Activated CD8-positive, alpha-beta T cell treated with anti-CD3 and anti-CD28 coated beads, Interleukin-2, amount 10 ng/mL, durations not matched to agents 7 days and 5 days (primary cell): ENCODE measurements around the gene RBBP8. TPM values are rescaled to one million over a fixed set of nuclear protein-coding genes. Genes with fewer than 3 reads are reported as not detected.

Experiments used
- ATAC-seq: fragments of 150-1000 bp; cut with Tn5 transposase; one replicate; pipeline ENCODE4 v1.10.0; 2021; ENCODE audit warnings: moderate library complexity
- CTCF ChIA-PET: fragments of 350-600 bp; sonication (Branson Sonifier 250); formaldehyde crosslinking; loops from one replicate; lab custom pipeline; 2021; ENCODE audit warnings: antibody characterized with exemption; lab: Charles Lee
- POLR2A ChIA-PET: fragments of 350-600 bp; sonication (Branson Sonifier 250); formaldehyde crosslinking; loops from one replicate; lab custom pipeline; 2021; ENCODE audit warnings: antibody characterized with exemption; lab: Charles Lee
- DNase-seq: peaks from one replicate; pipeline ENCODE4 v3.0.0-alpha.2; 2020
- H3K27ac Mint-ChIP-seq: one replicate; pipeline ENCODE4 v1.8.0; 2021; ENCODE audit warnings: mild to moderate bottlenecking, mixed read lengths
- H3K27me3 Mint-ChIP-seq: one replicate; pipeline ENCODE4 v1.8.0; 2021; ENCODE audit warnings: low read depth, mixed read lengths
- H3K36me3 Mint-ChIP-seq: one replicate; pipeline ENCODE4 v1.8.0; 2021; ENCODE audit warnings: low read depth, mixed read lengths
- H3K4me1 Mint-ChIP-seq: one replicate; pipeline ENCODE4 v1.8.0; 2021; ENCODE audit warnings: low read depth, mixed read lengths
- H3K4me3 Mint-ChIP-seq: one replicate; pipeline ENCODE4 v1.8.0; 2021; ENCODE audit warnings: mild to moderate bottlenecking, mixed read lengths
- H3K9me3 Mint-ChIP-seq: one replicate; pipeline ENCODE4 v1.8.0; 2022; ENCODE audit warnings: mixed read lengths; ENCODE audit not compliant: insufficient read depth
- total RNA-seq, 2 experiments: library from RNA; stranded (reverse); gene quantifications; one replicate each; pipeline ENCODE4 v1.2.3, GENCODE V29; 2021

RBBP8 gene
- total RNA-seq, 2 experiments from 2014 or later = 72.1 to 74.8 TPM

DNA sequence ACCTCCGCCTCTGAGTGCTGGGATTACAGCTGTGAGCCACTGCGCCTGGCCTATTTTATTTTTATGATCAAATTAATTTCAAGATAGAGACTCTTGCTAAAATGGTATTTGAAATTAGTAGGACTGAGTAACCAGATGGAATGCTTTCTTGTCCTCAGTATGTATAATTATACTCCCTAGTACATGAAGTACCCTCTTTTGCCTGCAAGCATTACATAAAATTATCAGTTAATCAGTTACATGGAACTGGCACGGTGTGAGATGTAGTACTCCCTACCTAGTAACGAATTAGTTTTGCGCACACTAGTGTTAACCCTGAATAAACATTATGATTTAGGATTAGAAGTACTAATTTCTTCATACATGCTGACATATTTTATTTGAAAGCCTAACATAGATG, 41.6 kb downstream of the RBBP8 start:
- Mint-ChIP-seq H3K4me3 (no peak overlapping the region), H3K36me3 (peaks cover 49% of the 10 kb centered on the region), H3K4me1 (peaks cover 7% of the 10 kb centered on the region), H3K27me3 (no peaks in the 10 kb centered on the region), H3K9me3 (no peaks in the 10 kb centered on the region), H3K27ac (no peak overlapping the region)
- ChIA-PET CTCF (interaction anchor here (1.2 to 5.4 kb wide), 2 partner anchors 8 to 45 kb away, joined by 8 to 41 read pairs; no protein-coding TSS in a partner anchor), POLR2A (no interaction called here)
- DNase-seq (no peak), ATAC-seq (no peak)

GRCh38 chr18:22975508-22975907, 42.4 kb downstream of the RBBP8 start:
- DNase-seq = no peak
- Mint-ChIP-seq H3K27me3 (no peaks in the 10 kb centered on the region), H3K4me3 (no peak overlapping the region), H3K36me3 (peaks cover 49% of the 10 kb centered on the region), H3K9me3 (no peaks in the 10 kb centered on the region), H3K27ac (no peak overlapping the region), H3K4me1 (peaks cover 7% of the 10 kb centered on the region)
- CTCF ChIA-PET = interaction anchor here (5.4 kb wide), 1 partner anchor 46 kb away, joined by 41 read pairs; no protein-coding TSS in a partner anchor
- POLR2A ChIA-PET = no interaction called here
- no peak for ATAC-seq

DNA sequence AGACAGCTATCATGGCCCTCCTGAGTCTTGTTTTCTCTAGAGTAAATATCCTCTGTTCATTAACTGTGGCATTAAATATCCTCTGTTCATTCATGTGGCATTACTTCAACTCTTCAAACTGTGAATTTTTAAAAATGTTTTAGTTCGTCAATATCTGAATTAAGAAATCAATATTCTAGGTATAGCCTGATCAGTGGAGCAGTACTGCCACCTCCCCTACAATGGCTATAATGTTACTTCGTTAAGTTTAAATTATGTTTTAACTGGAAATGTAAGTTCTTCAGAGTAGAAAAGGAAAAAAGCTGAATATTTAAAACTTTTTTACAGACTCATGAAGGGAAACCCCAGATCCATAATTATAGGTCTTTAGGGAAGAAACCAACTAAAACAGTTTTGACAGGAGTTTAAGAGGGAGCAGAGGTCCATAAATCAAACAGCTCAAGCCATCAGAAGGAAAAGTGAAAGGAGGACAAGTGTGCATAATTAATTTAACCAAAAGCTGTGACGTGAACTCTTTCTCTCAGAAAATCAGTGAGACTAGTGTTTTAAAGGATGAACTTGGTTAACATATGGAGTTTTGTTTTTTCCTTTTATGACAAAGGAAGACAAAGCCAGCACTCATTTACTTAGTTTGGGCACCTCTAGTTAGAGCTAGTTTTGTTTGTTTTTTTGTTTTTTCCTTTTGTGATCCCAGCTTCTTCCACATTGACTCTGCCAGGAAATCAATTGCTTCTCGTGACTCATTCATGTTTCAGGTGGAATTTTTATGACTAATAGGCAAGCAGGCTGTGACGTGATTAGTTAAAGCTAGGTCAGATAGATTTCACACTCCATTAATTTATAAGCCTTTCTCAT, 44.9 kb downstream of the RBBP8 start:
- ChIA-PET POLR2A (interaction anchor here (0.7 kb wide), 1 partner anchor 45 kb away, joined by 3 read pairs; the partner anchor contains the start of gene RBBP8), CTCF (interaction anchor here (0.6 to 5.4 kb wide), 12 partner anchors 13 to 434 kb away, joined by 3 to 41 read pairs (median 3); no protein-coding TSS in a partner anchor)
- Mint-ChIP-seq H3K27ac (peak overlapping the region; percentile 43), H3K4me1 (peaks cover 7% of the 10 kb centered on the region), H3K9me3 (no peaks in the 10 kb centered on the region), H3K36me3 (peaks cover 52% of the 10 kb centered on the region), H3K4me3 (no peak overlapping the region), H3K27me3 (no peaks in the 10 kb centered on the region)
- ATAC-seq (no peak), DNase-seq (no peak)

DNA sequence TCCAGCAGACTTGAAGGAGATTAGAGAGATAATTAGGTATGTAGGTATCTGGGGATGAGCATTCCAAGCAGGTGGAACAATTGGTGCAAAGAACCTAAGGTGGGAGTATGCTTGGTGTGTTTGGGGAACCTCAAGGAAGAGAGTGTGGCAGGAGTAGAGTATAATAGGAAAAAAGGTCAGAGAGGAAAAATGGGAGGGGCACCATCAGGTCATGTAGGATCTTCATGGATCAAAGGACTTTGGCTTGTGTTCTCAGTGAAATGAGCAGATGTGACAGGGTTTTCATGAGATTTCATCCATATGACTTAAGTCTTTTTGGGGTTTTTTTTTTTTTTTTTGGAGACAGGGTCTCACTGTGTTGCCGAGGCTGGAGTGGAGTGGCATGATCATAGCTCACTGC, 47.3 kb downstream of the RBBP8 start:
- POLR2A ChIA-PET = no interaction called here
- H3K27me3 Mint-ChIP-seq = no peaks in the 10 kb centered on the region
- no peaks in the 10 kb centered on the region for H3K9me3 Mint-ChIP-seq
- peaks cover 51% of the 10 kb centered on the region for H3K36me3 Mint-ChIP-seq
- H3K4me1 Mint-ChIP-seq = peaks cover 5% of the 10 kb centered on the region
- no peak for ATAC-seq
- CTCF ChIA-PET = interaction anchor here (2.1 to 7.5 kb wide), 2 partner anchors 51 to 167 kb away, joined by 9 to 63 read pairs (median 41); no protein-coding TSS in a partner anchor
- no peak overlapping the region for H3K4me3 Mint-ChIP-seq
- DNase-seq = no peak
- no peak overlapping the region for H3K27ac Mint-ChIP-seq

GRCh38 chr18:22981274-22982133, 48.4 kb downstream of the RBBP8 start:
- peaks cover 47% of the 10 kb centered on the region for H3K36me3 Mint-ChIP-seq
- ChIA-PET POLR2A (no interaction called here), CTCF (interaction anchor here (0.9 to 7.5 kb wide), 9 partner anchors 10 to 430 kb away, joined by 3 to 63 read pairs (median 9); partner anchors contain the start of gene RBBP8)
- no peak overlapping the region for H3K27ac Mint-ChIP-seq
- DNase-seq = no peak
- no peak overlapping the region for H3K4me3 Mint-ChIP-seq
- H3K4me1 Mint-ChIP-seq = peaks cover 3% of the 10 kb centered on the region
- no peak for ATAC-seq
- no peaks in the 10 kb centered on the region for H3K9me3 Mint-ChIP-seq
- no peaks in the 10 kb centered on the region for H3K27me3 Mint-ChIP-seq

DNA sequence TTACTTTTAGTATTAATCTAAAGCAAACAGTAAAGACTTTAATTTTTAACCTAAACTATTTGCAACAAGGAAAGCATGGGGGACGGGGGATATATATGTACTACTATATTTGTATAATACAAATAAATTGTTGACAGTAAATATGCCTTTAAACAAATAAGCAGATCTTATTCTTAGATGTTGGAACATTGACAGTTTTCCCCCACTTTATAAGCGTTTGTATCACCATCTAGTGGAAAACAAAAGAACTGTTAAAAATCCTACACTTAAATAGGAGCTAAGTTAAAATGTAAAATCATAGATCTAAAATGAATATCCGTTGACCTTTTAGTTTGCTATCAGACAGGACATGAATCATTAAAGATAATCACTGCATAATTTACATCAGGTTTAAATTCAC, 50.0 kb downstream of the RBBP8 start:
- no peaks in the 10 kb centered on the region for H3K27me3 Mint-ChIP-seq
- no peaks in the 10 kb centered on the region for H3K9me3 Mint-ChIP-seq
- ChIA-PET CTCF (interaction anchor here (0.6 to 7.5 kb wide), 22 partner anchors 9 to 185 kb away, joined by 3 to 63 read pairs (median 5); no protein-coding TSS in a partner anchor), POLR2A (no interaction called here)
- H3K4me1 Mint-ChIP-seq = peaks cover 3% of the 10 kb centered on the region
- H3K4me3 Mint-ChIP-seq = no peak overlapping the region
- ATAC-seq (no peak), DNase-seq (no peak)
- H3K27ac Mint-ChIP-seq = no peak overlapping the region
- peaks cover 38% of the 10 kb centered on the region for H3K36me3 Mint-ChIP-seq

- ChIA-PET POLR2A (no interaction called here), CTCF (interaction anchor here (1.0 to 7.5 kb wide), 2 partner anchors 56 to 171 kb away, joined by 5 to 63 read pairs; no protein-coding TSS in a partner anchor)
- Mint-ChIP-seq H3K36me3 (peaks cover 37% of the 10 kb centered on the region), H3K4me1 (no peaks in the 10 kb centered on the region), H3K4me3 (no peak overlapping the region), H3K27ac (no peak overlapping the region), H3K27me3 (no peaks in the 10 kb centered on the region), H3K9me3 (no peaks in the 10 kb centered on the region)
- ATAC-seq = no peak
- no peak for DNase-seq
Measured at GRCh38 chr18:22985250-22985649, 52.1 kb downstream of the RBBP8 start.

GRCh38 chr18:22987547-22988189, 54.5 kb downstream of the RBBP8 start:
- Mint-ChIP-seq H3K36me3 (peaks cover 32% of the 10 kb centered on the region), H3K27me3 (no peaks in the 10 kb centered on the region), H3K27ac (no peak overlapping the region), H3K4me1 (no peaks in the 10 kb centered on the region), H3K4me3 (no peak overlapping the region), H3K9me3 (no peaks in the 10 kb centered on the region)
- POLR2A ChIA-PET = no interaction called here
- ATAC-seq (no peak), DNase-seq (no peak)
- CTCF ChIA-PET = interaction anchor here (7.5 kb wide), 1 partner anchor 58 kb away, joined by 63 read pairs; no protein-coding TSS in a partner anchor

- DNase-seq (no peak), ATAC-seq (no peak)
- Mint-ChIP-seq H3K9me3 (no peaks in the 10 kb centered on the region), H3K4me1 (no peaks in the 10 kb centered on the region), H3K27me3 (no peaks in the 10 kb centered on the region), H3K4me3 (no peak overlapping the region), H3K36me3 (peaks cover 35% of the 10 kb centered on the region), H3K27ac (no peak overlapping the region)
- ChIA-PET POLR2A (no interaction called here), CTCF (no interaction called here)
Measured at GRCh38 chr18:22988208-22988607, 55.1 kb downstream of the RBBP8 start.

DNA sequence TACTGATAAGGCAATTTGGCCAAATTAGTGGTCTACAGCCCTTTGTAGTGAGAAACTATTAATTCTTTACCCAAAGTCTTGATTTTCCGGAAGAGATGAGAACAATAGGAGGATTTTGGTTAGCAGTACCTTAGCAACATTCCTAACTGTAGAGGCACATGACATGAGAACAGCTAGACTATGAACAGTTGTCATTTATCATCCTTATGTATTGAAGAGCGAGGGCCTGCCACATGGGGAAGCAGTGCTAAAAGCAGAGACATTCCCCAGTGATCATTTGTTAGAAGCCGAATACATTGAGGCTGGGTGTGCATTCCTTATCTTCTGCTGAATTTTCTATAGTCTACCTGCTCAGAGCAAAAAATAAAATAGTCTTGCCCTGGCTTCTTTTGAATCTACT, 65.2 kb downstream of the RBBP8 start:
- DNase-seq (no peak), ATAC-seq (no peak)
- H3K36me3 Mint-ChIP-seq = peaks cover 46% of the 10 kb centered on the region
- H3K9me3 Mint-ChIP-seq = no peaks in the 10 kb centered on the region
- CTCF ChIA-PET = no interaction called here
- H3K4me1 Mint-ChIP-seq = peaks cover 7% of the 10 kb centered on the region
- no peak overlapping the region for H3K27ac Mint-ChIP-seq
- H3K27me3 Mint-ChIP-seq = no peaks in the 10 kb centered on the region
- POLR2A ChIA-PET = no interaction called here
- H3K4me3 Mint-ChIP-seq = no peak overlapping the region

DNA sequence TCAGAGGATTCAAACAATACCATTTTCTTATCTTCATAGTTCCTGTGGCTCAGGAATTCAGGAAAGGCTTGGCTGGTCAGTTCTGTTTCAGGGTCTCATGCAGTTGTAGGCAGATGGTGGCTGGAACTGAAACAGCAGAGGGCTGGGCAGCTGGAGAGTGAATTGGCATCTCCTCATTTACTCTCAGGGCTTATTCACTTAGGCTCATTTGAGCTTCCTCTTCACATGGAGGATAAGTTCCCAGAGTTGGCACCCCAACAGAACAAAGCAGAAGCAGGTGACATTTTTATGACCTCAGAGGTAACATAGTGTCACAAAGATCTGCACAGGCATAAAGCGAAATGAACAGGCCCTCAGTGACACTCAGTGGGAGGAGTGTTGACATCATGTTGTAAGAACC, 66.1 kb downstream of the RBBP8 start:
- Mint-ChIP-seq H3K27ac (no peak overlapping the region), H3K4me1 (peaks cover 7% of the 10 kb centered on the region), H3K4me3 (no peak overlapping the region), H3K9me3 (no peaks in the 10 kb centered on the region), H3K27me3 (no peaks in the 10 kb centered on the region), H3K36me3 (peaks cover 48% of the 10 kb centered on the region)
- ATAC-seq (no peak), DNase-seq (no peak)
- ChIA-PET POLR2A (no interaction called here), CTCF (no interaction called here)
